Fibroblast of mammary gland (primary cell): ENCODE measurements around the gene PRR20E.
"Not testable (repeated sequence)": the region's sequence is repeated elsewhere in the genome, so short reads cannot be mapped to it uniquely, and the experiment has no call there.

Experiments used
- DNase-seq: peaks from one replicate; pipeline ENCODE4 v3.0.0-alpha.2; 2010; ENCODE audit warnings: low read depth
- H3K4me3 ChIP-seq: 2 replicates; pipeline ENCODE4 v1.5.1; 2011; ENCODE audit warnings: low read depth, mild to moderate bottlenecking, low read length, moderate library complexity; ENCODE audit not compliant: control insufficient read depth
- TF ChIP-seq, protein P1 (sequence below): conservative IDR thresholded peaks from 2 replicates; pipeline ENCODE4 v1.5.1; 2011; ENCODE audit warnings: low read depth, low read length, inconsistent platforms; ENCODE audit not compliant: control insufficient read depth, insufficient read depth

The PRR20E gene

DNA sequence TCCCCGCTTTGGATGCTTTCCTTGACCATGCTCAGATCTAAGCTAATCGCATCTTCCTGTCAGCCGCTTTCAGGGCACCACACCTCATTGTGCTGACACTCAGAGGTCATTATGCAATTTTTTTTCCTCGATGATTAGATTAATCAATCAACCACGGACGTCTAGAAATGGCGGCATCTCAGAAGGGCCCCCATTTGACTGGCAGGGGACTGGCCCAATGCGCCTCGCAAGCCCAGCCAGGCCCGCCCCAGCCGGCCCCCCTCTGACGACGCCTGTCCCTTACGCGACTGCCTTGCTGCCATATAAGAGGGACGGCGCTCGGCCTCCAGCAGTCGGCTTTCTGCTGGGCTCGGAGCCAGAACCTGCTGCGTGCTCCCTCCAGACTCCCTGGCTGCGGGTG lies at the start of gene PRR20E:
PRR20E (plus strand) TSS at position 301 of the 400 bp plus-strand sequence. CDS start 387 bp downstream, outside the sequence.
- not testable (repeated sequence) for H3K4me3 ChIP-seq, DNase-seq

DNA sequence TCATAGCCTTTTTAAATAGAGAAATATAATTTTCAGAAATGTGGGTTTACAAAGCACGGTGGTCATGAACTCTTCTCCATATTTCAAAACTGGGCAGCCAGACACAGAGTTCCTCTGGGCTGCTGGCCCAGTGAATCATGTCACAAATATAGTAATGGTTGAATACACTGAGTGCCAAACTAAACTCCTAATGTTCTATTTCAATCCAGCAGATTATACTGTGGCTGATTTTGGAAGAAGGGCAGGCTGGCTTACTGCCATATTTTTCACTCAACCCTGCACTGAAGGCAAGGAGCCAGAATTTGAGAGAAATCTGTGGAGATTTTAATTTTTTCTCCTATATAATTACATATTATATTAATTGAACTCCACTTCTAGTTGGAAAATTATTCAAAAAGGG lies 43.3 kb upstream of the PRR20E start:
- no peak for DNase-seq
- H3K4me3 ChIP-seq, result no peak overlapping the region
- TF ChIP-seq, protein P1, sequence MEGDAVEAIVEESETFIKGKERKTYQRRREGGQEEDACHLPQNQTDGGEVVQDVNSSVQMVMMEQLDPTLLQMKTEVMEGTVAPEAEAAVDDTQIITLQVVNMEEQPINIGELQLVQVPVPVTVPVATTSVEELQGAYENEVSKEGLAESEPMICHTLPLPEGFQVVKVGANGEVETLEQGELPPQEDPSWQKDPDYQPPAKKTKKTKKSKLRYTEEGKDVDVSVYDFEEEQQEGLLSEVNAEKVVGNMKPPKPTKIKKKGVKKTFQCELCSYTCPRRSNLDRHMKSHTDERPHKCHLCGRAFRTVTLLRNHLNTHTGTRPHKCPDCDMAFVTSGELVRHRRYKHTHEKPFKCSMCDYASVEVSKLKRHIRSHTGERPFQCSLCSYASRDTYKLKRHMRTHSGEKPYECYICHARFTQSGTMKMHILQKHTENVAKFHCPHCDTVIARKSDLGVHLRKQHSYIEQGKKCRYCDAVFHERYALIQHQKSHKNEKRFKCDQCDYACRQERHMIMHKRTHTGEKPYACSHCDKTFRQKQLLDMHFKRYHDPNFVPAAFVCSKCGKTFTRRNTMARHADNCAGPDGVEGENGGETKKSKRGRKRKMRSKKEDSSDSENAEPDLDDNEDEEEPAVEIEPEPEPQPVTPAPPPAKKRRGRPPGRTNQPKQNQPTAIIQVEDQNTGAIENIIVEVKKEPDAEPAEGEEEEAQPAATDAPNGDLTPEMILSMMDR, result no peak

DNA sequence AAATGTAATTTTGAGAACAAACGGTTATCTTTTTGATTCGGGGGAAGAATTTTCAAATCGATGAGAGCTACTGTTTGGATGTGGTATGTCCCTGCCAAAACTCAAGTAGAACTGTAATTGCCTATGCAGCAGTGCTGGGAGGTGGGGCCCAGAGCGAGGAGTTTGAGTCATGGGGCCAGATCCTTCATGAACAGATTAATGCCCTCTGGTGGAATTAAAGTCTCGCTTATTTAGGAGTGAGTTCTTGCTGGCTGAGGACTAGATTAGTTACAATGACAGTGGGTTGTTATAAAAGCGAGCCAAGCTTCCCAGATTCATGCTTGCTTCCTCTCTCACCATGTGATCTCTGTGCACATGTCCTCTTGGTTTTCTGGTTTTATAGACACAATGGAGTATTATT lies 38.1 kb upstream of the PRR20E start:
- no peak overlapping the region for H3K4me3 ChIP-seq
- TF ChIP-seq, protein P1, result no peak
- DNase-seq, result no peak

DNA sequence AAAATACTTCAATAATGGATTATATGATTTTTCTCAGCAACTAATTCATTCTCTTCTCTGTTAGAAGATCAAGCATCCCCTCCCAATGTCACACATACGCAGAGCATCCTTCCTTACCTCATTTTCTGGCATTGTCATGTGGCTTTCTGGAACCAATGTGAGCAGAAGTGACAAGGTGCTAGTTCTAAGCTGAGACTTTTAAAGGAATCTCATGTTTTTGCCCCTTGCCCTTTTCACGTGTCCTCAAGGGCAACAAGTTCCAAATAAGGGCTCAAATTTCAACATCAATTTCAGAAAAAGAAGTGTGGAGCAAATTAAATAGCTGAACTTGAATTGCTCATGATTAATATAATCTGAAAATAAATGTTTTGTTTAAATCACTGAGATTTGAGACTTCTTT lies 30.9 kb upstream of the PRR20E start:
- no peak for DNase-seq
- TF ChIP-seq, protein P1, result no peak
- H3K4me3 ChIP-seq, result no peak overlapping the region

DNA sequence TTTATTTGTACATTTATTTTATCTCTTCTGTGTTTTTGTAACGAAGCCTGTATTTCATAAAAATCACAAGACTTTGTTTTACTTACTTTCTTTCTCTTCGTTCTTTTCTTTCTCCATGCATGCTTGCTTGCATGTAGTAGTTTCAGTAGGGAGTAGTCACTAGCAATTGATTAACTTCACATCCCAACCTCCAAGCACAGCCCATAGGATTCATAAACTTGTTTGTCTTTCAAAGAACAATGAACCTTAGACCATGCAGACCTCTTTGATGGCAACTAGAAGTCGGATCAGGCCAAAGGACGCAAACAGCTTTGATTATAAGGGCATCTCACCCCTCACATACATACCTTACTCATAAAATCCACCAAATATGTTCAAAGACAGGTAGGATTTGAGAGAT lies 29.4 kb upstream of the PRR20E start:
- H3K4me3 ChIP-seq, result no peak overlapping the region
- TF ChIP-seq, protein P1, result no peak
- no peak for DNase-seq

DNA sequence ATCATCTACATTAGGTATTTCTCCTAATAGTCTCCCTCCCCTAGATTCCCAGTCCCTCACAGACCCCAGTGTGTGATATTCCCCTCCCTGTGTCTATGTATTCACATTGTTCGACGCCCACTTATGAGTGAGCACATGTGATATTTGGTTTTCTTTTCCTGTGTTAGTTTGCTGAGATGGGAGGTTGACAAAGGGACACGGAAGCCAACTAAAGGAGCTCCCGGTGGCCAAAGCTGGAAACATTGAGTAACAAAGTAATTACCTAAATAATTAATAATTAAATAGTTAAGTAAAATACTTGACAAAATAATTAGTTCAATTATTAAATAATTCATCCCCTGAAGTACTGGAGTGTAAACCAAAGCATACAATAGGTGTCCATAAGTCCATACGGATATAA lies 28.0 kb upstream of the PRR20E start:
- no peak for DNase-seq
- H3K4me3 ChIP-seq, result no peak overlapping the region
- TF ChIP-seq, protein P1, result no peak

DNA sequence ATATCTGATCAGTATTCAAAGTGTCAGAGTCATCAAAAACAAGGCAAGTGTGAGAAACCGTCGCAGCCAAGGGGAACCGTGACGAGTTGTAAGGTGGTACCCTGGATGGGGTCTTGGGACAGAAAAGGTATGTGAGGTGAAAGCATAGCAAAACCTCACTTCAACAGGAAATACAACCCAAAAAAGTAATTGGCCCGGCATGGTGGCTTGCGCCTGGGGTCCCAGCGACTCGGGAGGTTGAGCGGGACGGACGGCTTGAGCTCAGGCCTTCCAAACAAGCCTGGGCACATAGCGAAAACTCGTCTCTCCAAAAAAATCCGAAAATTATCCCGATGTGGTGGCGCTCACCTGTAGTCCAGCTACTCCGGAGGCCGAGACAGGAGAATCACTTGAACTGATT lies 27.2 kb upstream of the PRR20E start:
- DNase-seq, H3K4me3 ChIP-seq: not testable (repeated sequence)

DNA sequence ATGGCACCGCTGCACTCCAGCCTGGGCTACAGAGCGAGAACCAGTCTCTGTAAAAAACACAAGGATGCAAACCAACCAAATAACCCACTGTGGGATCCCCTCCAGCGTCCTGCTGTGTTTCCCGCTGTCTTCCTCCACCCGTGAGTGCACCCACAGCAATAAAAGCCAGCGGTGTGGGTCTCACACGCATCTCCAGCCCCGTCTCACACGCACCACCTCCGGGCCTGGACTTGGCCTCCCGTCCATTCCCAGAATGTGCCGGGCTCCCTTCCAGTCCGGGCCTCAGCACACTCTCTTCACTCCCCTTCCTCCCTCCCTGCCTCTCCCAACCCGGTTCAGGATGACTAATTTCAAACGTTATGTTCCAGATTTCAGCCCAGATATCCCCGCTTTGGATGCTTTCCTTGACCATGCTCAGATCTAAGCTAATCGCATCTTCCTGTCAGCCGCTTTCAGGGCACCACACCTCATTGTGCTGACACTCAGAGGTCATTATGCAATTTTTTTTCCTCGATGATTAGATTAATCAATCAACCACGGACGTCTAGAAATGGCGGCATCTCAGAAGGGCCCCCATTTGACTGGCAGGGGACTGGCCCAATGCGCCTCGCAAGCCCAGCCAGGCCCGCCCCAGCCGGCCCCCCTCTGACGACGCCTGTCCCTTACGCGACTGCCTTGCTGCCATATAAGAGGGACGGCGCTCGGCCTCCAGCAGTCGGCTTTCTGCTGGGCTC lies 26.6 kb upstream of the PRR20E start, which contains the start of gene PRR20A:
PRR20A (plus strand) TSS at position 684 of the 734 bp plus-strand sequence. CDS start 387 bp downstream, outside the sequence.
- not testable (repeated sequence) for DNase-seq, H3K4me3 ChIP-seq

DNA sequence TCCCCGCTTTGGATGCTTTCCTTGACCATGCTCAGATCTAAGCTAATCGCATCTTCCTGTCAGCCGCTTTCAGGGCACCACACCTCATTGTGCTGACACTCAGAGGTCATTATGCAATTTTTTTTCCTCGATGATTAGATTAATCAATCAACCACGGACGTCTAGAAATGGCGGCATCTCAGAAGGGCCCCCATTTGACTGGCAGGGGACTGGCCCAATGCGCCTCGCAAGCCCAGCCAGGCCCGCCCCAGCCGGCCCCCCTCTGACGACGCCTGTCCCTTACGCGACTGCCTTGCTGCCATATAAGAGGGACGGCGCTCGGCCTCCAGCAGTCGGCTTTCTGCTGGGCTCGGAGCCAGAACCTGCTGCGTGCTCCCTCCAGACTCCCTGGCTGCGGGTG lies 19.8 kb upstream of the PRR20E start, which contains the start of gene PRR20B:
PRR20B (plus strand) TSS at position 301 of the 400 bp plus-strand sequence. CDS start 387 bp downstream, outside the sequence.
- H3K4me3 ChIP-seq, DNase-seq: not testable (repeated sequence)

DNA sequence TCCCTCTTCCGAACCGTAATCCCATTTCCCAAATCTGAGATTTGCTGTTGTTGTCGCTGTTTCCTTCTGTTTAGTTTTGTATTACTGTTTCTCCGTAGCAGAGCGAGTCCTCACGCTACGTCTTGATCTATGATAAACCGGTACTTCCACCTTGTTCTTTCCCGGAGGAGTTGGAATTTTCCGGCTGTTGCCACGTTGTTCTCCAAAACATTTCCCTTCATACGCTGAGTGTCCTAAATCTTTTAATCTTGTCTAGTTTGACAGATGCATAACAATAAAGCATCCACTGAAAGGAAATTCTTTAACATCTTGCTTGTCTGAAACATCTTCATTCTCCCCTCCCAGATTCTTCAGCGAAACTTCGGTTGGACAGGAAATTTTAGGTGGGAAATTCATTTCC lies 18.9 kb upstream of the PRR20E start:
- not testable (repeated sequence) for DNase-seq, H3K4me3 ChIP-seq

DNA sequence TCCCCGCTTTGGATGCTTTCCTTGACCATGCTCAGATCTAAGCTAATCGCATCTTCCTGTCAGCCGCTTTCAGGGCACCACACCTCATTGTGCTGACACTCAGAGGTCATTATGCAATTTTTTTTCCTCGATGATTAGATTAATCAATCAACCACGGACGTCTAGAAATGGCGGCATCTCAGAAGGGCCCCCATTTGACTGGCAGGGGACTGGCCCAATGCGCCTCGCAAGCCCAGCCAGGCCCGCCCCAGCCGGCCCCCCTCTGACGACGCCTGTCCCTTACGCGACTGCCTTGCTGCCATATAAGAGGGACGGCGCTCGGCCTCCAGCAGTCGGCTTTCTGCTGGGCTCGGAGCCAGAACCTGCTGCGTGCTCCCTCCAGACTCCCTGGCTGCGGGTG lies 13.2 kb upstream of the PRR20E start, which contains the start of gene PRR20C:
PRR20C (plus strand) TSS at position 301 of the 400 bp plus-strand sequence. CDS start 387 bp downstream, outside the sequence.
- H3K4me3 ChIP-seq, DNase-seq: not testable (repeated sequence)

DNA sequence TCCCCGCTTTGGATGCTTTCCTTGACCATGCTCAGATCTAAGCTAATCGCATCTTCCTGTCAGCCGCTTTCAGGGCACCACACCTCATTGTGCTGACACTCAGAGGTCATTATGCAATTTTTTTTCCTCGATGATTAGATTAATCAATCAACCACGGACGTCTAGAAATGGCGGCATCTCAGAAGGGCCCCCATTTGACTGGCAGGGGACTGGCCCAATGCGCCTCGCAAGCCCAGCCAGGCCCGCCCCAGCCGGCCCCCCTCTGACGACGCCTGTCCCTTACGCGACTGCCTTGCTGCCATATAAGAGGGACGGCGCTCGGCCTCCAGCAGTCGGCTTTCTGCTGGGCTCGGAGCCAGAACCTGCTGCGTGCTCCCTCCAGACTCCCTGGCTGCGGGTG lies 6.7 kb upstream of the PRR20E start, which contains the start of gene PRR20D:
PRR20D (plus strand) TSS at position 301 of the 400 bp plus-strand sequence. CDS start 387 bp downstream, outside the sequence.
- not testable (repeated sequence) for DNase-seq

More for the DNA sequence above, 6.7 kb upstream of the PRR20E start, which contains the start of gene PRR20D:
- not testable (repeated sequence) for H3K4me3 ChIP-seq
